HG03045 (cell line): ENCODE data around the gene S100PBP.
"Not testable (repeated sequence)": the region's sequence is repeated elsewhere in the genome, so short reads cannot be mapped to it uniquely, and the experiment has no call there.

Source experiments
- ATAC-seq: cut with Tn5 transposase; IDR thresholded peaks from one replicate; pipeline ENCODE4 v1.9.1; 2021; ENCODE audit warnings: mild to moderate bottlenecking, moderate library complexity; ENCODE audit not compliant: unreplicated experiment

The S100PBP gene

GRCh38 chr1:32898958-32899357 lies 81.5 kb downstream of the S100PBP start:
- no peak for ATAC-seq

- no peak for ATAC-seq
Observed at GRCh38 chr1:32899586-32900296, 82.3 kb downstream of the S100PBP start.

- ATAC-seq: no peak
Observed at GRCh38 chr1:32900371-32900955, 83.0 kb downstream of the S100PBP start.

- no peak for ATAC-seq
Observed at GRCh38 chr1:32900956-32901822, 83.7 kb downstream of the S100PBP start, which contains the start of gene TMEM54. Gene TMEM54, minus strand, starts transcription at chr1:32901389. Its CDS starts 151 bp downstream, at chr1:32901238.

GRCh38 chr1:32901823-32902534 lies 84.5 kb downstream of the S100PBP start:
- no peak for ATAC-seq

GRCh38 chr1:32902535-32902920 lies 85.1 kb downstream of the S100PBP start:
- no peak for ATAC-seq

GRCh38 chr1:32903991-32904785 lies 86.7 kb downstream of the S100PBP start:
- no peak for ATAC-seq

- ATAC-seq: no peak
Observed at GRCh38 chr1:32904797-32905196, 87.3 kb downstream of the S100PBP start.

- not testable (repeated sequence) for ATAC-seq
Observed at GRCh38 chr1:32905588-32905987, 88.1 kb downstream of the S100PBP start.

GRCh38 chr1:32906654-32907053 lies 89.2 kb downstream of the S100PBP start:
- ATAC-seq: no peak

- no peak for ATAC-seq
Observed at GRCh38 chr1:32907435-32907834, 90.0 kb downstream of the S100PBP start.
